HG03469 (cell line): ENCODE data around the gene RGS8.

Source experiments
- ATAC-seq: cut with Tn5 transposase; IDR thresholded peaks from one replicate; pipeline ENCODE4 v1.9.1; 2021; ENCODE audit warnings: mild to moderate bottlenecking, moderate library complexity, moderate number of reproducible peaks; ENCODE audit not compliant: unreplicated experiment

The RGS8 gene

DNA sequence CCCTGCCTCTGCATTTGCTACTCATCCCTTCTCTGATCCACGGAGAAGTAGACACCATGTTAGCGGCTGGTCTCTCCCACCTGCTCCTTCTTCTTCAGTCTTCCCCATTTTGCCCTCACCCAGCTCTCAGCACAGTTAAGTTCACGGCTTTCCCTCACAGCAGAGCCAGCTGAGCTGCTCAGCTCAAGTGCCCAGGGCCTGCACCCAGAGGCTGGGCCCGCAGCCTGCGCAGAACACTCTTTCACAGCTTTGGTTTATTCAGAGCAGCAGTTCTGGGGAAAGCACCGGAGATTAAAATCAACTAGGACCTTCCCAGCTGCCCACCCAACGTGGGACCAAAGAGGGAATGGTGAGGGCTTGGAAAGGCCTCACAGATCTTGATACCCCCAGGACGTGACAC, 41.9 kb downstream of the RGS8 start:
- ATAC-seq, result no peak

DNA sequence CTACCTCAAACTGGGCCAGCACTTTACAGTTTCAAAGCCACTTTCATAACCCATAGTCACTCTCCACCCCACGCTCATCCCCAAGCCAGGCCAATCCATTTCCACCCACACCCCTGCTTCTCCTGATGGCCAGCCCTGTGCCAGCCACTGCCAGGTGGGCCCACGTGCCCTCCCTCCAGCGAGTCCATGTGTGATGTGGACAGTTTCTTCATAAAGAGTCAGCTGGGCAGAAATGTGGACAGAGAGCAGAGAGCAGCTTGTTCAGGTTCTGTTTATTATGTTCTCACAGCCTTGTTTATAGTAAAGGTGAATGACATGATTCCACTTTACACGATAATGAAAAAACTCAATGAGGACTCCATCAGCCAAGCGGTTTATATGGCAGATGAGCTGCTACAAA, 42.8 kb downstream of the RGS8 start:
- ATAC-seq, result no peak

GRCh38 chr1:182639330-182639729, 45.1 kb downstream of the RGS8 start:
- no peak for ATAC-seq

DNA sequence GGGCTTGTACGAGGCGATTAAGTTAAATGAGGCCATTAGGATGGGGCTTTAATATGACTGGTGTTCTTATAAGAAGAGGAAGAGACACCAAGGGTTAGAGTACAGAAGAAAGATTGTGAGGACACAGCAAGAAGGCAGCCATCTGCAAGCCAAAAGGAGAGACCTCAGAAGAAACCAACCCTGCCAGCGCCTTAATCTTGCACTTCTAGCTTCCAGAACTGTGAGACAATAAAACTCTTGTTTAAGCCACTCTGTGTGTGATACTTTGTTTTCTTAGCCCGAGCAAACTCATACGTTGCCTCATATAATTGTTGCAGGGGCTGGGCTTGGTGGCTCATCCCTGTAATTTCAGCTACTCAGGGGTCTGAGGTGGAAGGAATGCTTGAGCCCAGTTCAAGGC, 46.6 kb downstream of the RGS8 start:
- no peak for ATAC-seq

DNA sequence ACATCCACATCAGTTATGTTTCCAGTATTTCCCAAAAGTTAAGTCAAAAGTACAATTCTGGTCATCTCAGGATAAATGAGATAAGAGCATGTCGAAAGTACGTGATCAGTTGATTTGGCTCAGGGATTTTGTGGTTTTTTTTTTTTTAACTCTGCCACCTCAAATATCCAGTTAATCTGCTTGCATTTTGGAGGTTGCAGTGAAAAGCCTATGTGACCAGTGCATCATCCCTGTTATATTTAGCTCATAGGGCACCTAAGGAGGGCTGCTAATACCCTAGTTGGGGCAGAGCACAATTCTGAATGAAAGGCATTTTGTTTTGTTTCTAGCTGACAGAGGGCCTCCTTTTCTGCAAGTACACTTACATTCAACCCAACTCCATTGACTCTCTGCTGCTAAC, 48.5 kb downstream of the RGS8 start:
- no peak for ATAC-seq
